K562 (cell line): ENCODE measurements around the gene PACSIN1.

Source experiments
- BHLHE40 ChIP-seq: IDR thresholded peaks from 2 replicates; pipeline ENCODE4 v1.6.1; 2011; ENCODE audit warnings: low read length, improper control_type of control experiment
- ZNF12 ChIP-seq: sonication (generic); formaldehyde crosslinking; IDR thresholded peaks from 2 replicates; pipeline ENCODE4 v1.4.0; 2020; ENCODE audit warnings: mild to moderate bottlenecking, missing genetic modification reagents
- ZNF174 ChIP-seq: fragments of 250-450 bp; sonication (Bioruptor Pico); IDR thresholded peaks from 2 replicates; pipeline ENCODE4 v1.4.0; 2020; ENCODE audit warnings: mild to moderate bottlenecking

GRCh38 chr6:34534146-34534545 lies 68.3 kb downstream of the PACSIN1 start:
- TF ChIP-seq ZNF12, result no peak
- no peak for TF ChIP-seq BHLHE40
- no peak for TF ChIP-seq ZNF174
